WTC11 (cell line): ENCODE measurements around the gene NKX2-1. TPM values are rescaled to one million over a fixed set of nuclear protein-coding genes. Genes with fewer than 3 reads are reported as not detected.

Experiments used
- ATAC-seq: fragments of 200-7000 bp; cut with Tn5 transposase; 2 replicates; pipeline ENCODE4 v1.10.0; 2021; ENCODE audit warnings: mild to moderate bottlenecking, moderate library complexity
- CTCF ChIA-PET: fragments of 300-600 bp; sonication (Branson Sonifier 250); formaldehyde crosslinking; loops from one replicate; lab custom pipeline; 2021; ENCODE audit warnings: antibody characterized with exemption; lab: Charles Lee
- POLR2A ChIA-PET: fragments of 350-600 bp; sonication (Branson Sonifier 250); formaldehyde crosslinking; loops from one replicate; lab custom pipeline; 2021; ENCODE audit warnings: antibody characterized with exemption; lab: Charles Lee
- DNase-seq: peaks from one replicate; pipeline ENCODE4 v3.0.0; 2021; ENCODE audit warnings: low spot score
- H3K27ac Mint-ChIP-seq: 2 replicates; pipeline ENCODE4 v1.8.0; 2021; ENCODE audit warnings: mixed read lengths
- H3K27me3 Mint-ChIP-seq: 2 replicates; pipeline ENCODE4 v1.8.0; 2021; ENCODE audit warnings: low read depth, mild to moderate bottlenecking, moderate library complexity, mixed read lengths
- H3K36me3 Mint-ChIP-seq: 2 replicates; pipeline ENCODE4 v1.8.0; 2021; ENCODE audit warnings: mixed read lengths
- H3K4me1 Mint-ChIP-seq: 2 replicates; pipeline ENCODE4 v1.8.0; 2022; ENCODE audit warnings: mixed read lengths
- H3K4me3 Mint-ChIP-seq: 2 replicates; pipeline ENCODE4 v1.8.0; 2021; ENCODE audit warnings: mild to moderate bottlenecking, moderate library complexity, mixed read lengths
- H3K9me3 Mint-ChIP-seq: 2 replicates; pipeline ENCODE4 v1.8.0; 2021; ENCODE audit warnings: mixed read lengths
- ARID4B ChIP-seq: sonication (generic); formaldehyde crosslinking; IDR thresholded peaks from 2 replicates; pipeline ENCODE4 v1.8.0; 2023; ENCODE audit warnings: missing genetic modification reagents, mild to moderate bottlenecking, borderline replicate concordance
- ATF2 ChIP-seq: sonication (generic); formaldehyde crosslinking; IDR thresholded peaks from 2 replicates; pipeline ENCODE4 v1.8.1; 2022; ENCODE audit warnings: low read depth, missing genetic modification reagents, borderline replicate concordance
- CDX4 ChIP-seq: fragments of 250-450 bp; sonication (Bioruptor Pico); IDR thresholded peaks from 2 replicates; pipeline ENCODE4 v1.9.0; 2021; ENCODE audit warnings: moderate library complexity, mild to moderate bottlenecking, inconsistent platforms, borderline replicate concordance
- CREM ChIP-seq: sonication (generic); formaldehyde crosslinking; IDR thresholded peaks from 2 replicates; pipeline ENCODE4 v1.8.1; 2022; ENCODE audit warnings: mild to moderate bottlenecking, missing genetic modification reagents, moderate library complexity
- JAZF1 ChIP-seq: fragments of 250-450 bp; sonication (Bioruptor Pico); IDR thresholded peaks from 2 replicates; pipeline ENCODE4 v1.9.0; 2021; ENCODE audit warnings: moderate library complexity, mild to moderate bottlenecking, inconsistent platforms
- MYBL2 ChIP-seq: sonication (generic); formaldehyde crosslinking; IDR thresholded peaks from 2 replicates; pipeline ENCODE4 v1.8.1; 2023; ENCODE audit warnings: mild to moderate bottlenecking, moderate library complexity, missing genetic modification reagents
- NFE2L1 ChIP-seq: sonication (generic); formaldehyde crosslinking; IDR thresholded peaks from 2 replicates; pipeline ENCODE4 v1.8.1; 2023; ENCODE audit warnings: missing genetic modification reagents
- NR1H2 ChIP-seq: sonication (generic); formaldehyde crosslinking; IDR thresholded peaks from 2 replicates; pipeline ENCODE4 v1.9.0; 2021; ENCODE audit warnings: mild to moderate bottlenecking, moderate library complexity, missing genetic modification reagents
- NR2C2 ChIP-seq: sonication (generic); formaldehyde crosslinking; IDR thresholded peaks from 2 replicates; pipeline ENCODE4 v1.8.0; 2022; ENCODE audit warnings: mild to moderate bottlenecking, missing genetic modification reagents
- PREB ChIP-seq: sonication (generic); formaldehyde crosslinking; IDR thresholded peaks from 2 replicates; pipeline ENCODE4 v1.8.1; 2022; ENCODE audit warnings: mild to moderate bottlenecking, missing genetic modification reagents, moderate library complexity, borderline replicate concordance
- SOX15 ChIP-seq: fragments of 250-450 bp; sonication (Bioruptor Pico); IDR thresholded peaks from 2 replicates; pipeline ENCODE4 v1.9.0; 2021; ENCODE audit warnings: mild to moderate bottlenecking
- TEAD4 ChIP-seq: sonication (generic); formaldehyde crosslinking; IDR thresholded peaks from 2 replicates; pipeline ENCODE4 v1.8.0; 2022; ENCODE audit warnings: mild to moderate bottlenecking, missing genetic modification reagents
- ZBTB43 ChIP-seq: sonication (generic); formaldehyde crosslinking; IDR thresholded peaks from 2 replicates; pipeline ENCODE4 v1.8.1; 2023; ENCODE audit warnings: mild to moderate bottlenecking, missing genetic modification reagents
- ZNF121 ChIP-seq: sonication (generic); formaldehyde crosslinking; IDR thresholded peaks from 2 replicates; pipeline ENCODE4 v1.8.0; 2023; ENCODE audit warnings: missing genetic modification reagents
- ZNF317 ChIP-seq: sonication (generic); formaldehyde crosslinking; IDR thresholded peaks from 2 replicates; pipeline ENCODE4 v1.8.1; 2023; ENCODE audit warnings: low read depth, mild to moderate bottlenecking, moderate library complexity, missing genetic modification reagents, borderline replicate concordance
- ZNF396 ChIP-seq: fragments of 250-450 bp; sonication (Bioruptor Pico); IDR thresholded peaks from 2 replicates; pipeline ENCODE4 v1.8.0; 2021; ENCODE audit warnings: mild to moderate bottlenecking, moderate library complexity, borderline replicate concordance
- ZNF512 ChIP-seq: sonication (generic); formaldehyde crosslinking; IDR thresholded peaks from 2 replicates; pipeline ENCODE4 v1.8.1; 2022; ENCODE audit warnings: missing genetic modification reagents, borderline replicate concordance
- total RNA-seq: library from RNA; stranded (reverse); gene quantifications from 3 replicates; pipeline ENCODE4 v1.2.3, GENCODE V29; 2021

Gene NKX2-1
- total RNA-seq, 1 experiment from 2014 or later = not detected

GRCh38 chr14:36514278-36515104 lies 5.5 kb downstream of the NKX2-1 start:
- peaks cover 97% of the 10 kb centered on the region for H3K27me3 Mint-ChIP-seq
- peaks cover 53% of the 10 kb centered on the region for H3K4me1 Mint-ChIP-seq

GRCh38 chr14:36513451-36514277 lies 6.4 kb downstream of the NKX2-1 start:
- H3K4me1 Mint-ChIP-seq = peaks cover 57% of the 10 kb centered on the region
- ChIA-PET POLR2A (no interaction called here), CTCF (interaction anchor here (0.6 to 5.7 kb wide), 13 partner anchors 8 to 717 kb away, joined by 3 to 103 read pairs (median 4); no protein-coding TSS in a partner anchor)
- no peaks in the 10 kb centered on the region for H3K9me3 Mint-ChIP-seq
- H3K36me3 Mint-ChIP-seq = no peaks in the 10 kb centered on the region; the same call in 1 of the 2 replicates
- peak; percentile 52 for ATAC-seq
- DNase-seq = peak; percentile 84
- TF ChIP-seq JAZF1 (CRISPR knock-in tag) (no peak), NFE2L1 (no peak), ZNF121 (CRISPR knock-in tag) (0 out of 2 replicates have a peak, but pooled peaks have one; percentile 31), ZNF396 (no peak), ZNF512 (CRISPR knock-in tag) (0 out of 2 replicates have a peak, but pooled peaks have one; percentile 36), ARID4B (CRISPR knock-in tag) (no peak)
- peak overlapping the region; percentile 38 for H3K4me3 Mint-ChIP-seq
- no peak overlapping the region for H3K27ac Mint-ChIP-seq
- peaks cover 97% of the 10 kb centered on the region for H3K27me3 Mint-ChIP-seq

More at GRCh38 chr14:36514278-36515104, 5.5 kb downstream of the NKX2-1 start:
- ChIA-PET POLR2A (no interaction called here), CTCF (interaction anchor here (0.7 to 5.7 kb wide), 11 partner anchors 9 to 716 kb away, joined by 3 to 103 read pairs (median 4); no protein-coding TSS in a partner anchor)
- no peak for TF ChIP-seq NR2C2
- ATAC-seq (no peak), DNase-seq (peak; percentile 49)
- no peaks in the 10 kb centered on the region for H3K9me3 Mint-ChIP-seq
- no peak overlapping the region for H3K27ac Mint-ChIP-seq
- H3K4me3 Mint-ChIP-seq = peak overlapping the region; percentile 38; the same call in 1 of the 2 replicates
- no peaks in the 10 kb centered on the region; the same call in 1 of the 2 replicates for H3K36me3 Mint-ChIP-seq

- peaks cover 58% of the 10 kb centered on the region for H3K4me1 Mint-ChIP-seq
- POLR2A ChIA-PET = no interaction called here
- peaks cover 97% of the 10 kb centered on the region for H3K27me3 Mint-ChIP-seq
- H3K9me3 Mint-ChIP-seq = no peaks in the 10 kb centered on the region
- H3K36me3 Mint-ChIP-seq = no peaks in the 10 kb centered on the region; the same call in 1 of the 2 replicates
- H3K4me3 Mint-ChIP-seq = peak overlapping the region; percentile 37
- ATAC-seq (no peak), DNase-seq (peak; percentile 31)
- H3K27ac Mint-ChIP-seq = no peak overlapping the region
- CTCF ChIA-PET = interaction anchor here (0.6 to 5.7 kb wide), 9 partner anchors 8 to 444 kb away, joined by 3 to 103 read pairs (median 4); no protein-coding TSS in a partner anchor
- TF ChIP-seq TEAD4 (CRISPR knock-in tag) (no peak), CDX4 (no peak), PREB (CRISPR knock-in tag) (no peak), ZNF317 (CRISPR knock-in tag) (no peak), MYBL2 (no peak), ATF2 (CRISPR knock-in tag) (no peak), ZBTB43 (CRISPR knock-in tag) (no peak), SOX15 (CRISPR knock-in tag) (no peak), CREM (CRISPR knock-in tag) (no peak), NR1H2 (CRISPR knock-in tag) (no peak), NFE2L1 (no peak)
Observed at GRCh38 chr14:36513012-36513420, 7.0 kb downstream of the NKX2-1 start.
